OCI-LY1 (cell line): Measurements from ENCODE around the gene NCS1.

ENCODE experiments used
- EZH2 ChIP-seq: fragments of 200-600 bp; sonication (generic), shearing (Covaris generic); IDR thresholded peaks from 2 replicates; pipeline ENCODE4 v1.8.0; 2017; ENCODE audit warnings: borderline replicate concordance, mixed run types, mild to moderate bottlenecking, antibody characterized with exemption, low read length, moderate library complexity, mixed read lengths
- TF ChIP-seq, protein P1 (sequence below): fragments of 200-600 bp; sonication (generic), shearing (Covaris generic); IDR thresholded peaks from 2 replicates; pipeline ENCODE4 v1.5.1; 2017; ENCODE audit warnings: mild to moderate bottlenecking, antibody characterized with exemption, low read length, moderate library complexity, mixed read lengths

GRCh38 chr9:130143279-130143893 lies 28.8 kb upstream of the NCS1 start:
- TF ChIP-seq, protein P1, sequence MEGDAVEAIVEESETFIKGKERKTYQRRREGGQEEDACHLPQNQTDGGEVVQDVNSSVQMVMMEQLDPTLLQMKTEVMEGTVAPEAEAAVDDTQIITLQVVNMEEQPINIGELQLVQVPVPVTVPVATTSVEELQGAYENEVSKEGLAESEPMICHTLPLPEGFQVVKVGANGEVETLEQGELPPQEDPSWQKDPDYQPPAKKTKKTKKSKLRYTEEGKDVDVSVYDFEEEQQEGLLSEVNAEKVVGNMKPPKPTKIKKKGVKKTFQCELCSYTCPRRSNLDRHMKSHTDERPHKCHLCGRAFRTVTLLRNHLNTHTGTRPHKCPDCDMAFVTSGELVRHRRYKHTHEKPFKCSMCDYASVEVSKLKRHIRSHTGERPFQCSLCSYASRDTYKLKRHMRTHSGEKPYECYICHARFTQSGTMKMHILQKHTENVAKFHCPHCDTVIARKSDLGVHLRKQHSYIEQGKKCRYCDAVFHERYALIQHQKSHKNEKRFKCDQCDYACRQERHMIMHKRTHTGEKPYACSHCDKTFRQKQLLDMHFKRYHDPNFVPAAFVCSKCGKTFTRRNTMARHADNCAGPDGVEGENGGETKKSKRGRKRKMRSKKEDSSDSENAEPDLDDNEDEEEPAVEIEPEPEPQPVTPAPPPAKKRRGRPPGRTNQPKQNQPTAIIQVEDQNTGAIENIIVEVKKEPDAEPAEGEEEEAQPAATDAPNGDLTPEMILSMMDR: no peak
- TF ChIP-seq EZH2: no peak
